Hepatocyte (in vitro differentiated cells): ENCODE measurements around the gene RIMBP2. TPM values are rescaled to one million over a fixed set of nuclear protein-coding genes. Genes with fewer than 3 reads are reported as not detected.
A peak's percentile ranks its signal among the peaks of the same experiment; 100 is the strongest.

Experiments
- DNase-seq: peaks from one replicate; pipeline ENCODE4 v3.0.0-alpha.2; 2016; ENCODE audit warnings: low spot score
- H2AFZ ChIP-seq: fragments of 200-600 bp; sonication (generic); 2 replicates; pipeline ENCODE4 v1.6.0; 2016; ENCODE audit warnings: antibody characterized with exemption, mild to moderate bottlenecking
- H3K27ac ChIP-seq: fragments of 200-600 bp; sonication (generic); 2 replicates; pipeline ENCODE4 v1.5.1; 2016; ENCODE audit warnings: mild to moderate bottlenecking
- H3K27me3 ChIP-seq: fragments of 200-600 bp; sonication (generic); 2 replicates; pipeline ENCODE4 v1.6.1; 2016
- H3K36me3 ChIP-seq: fragments of 200-600 bp; sonication (generic); replicated peaks from 2 replicates; pipeline ENCODE4 v1.5.1; 2016; ENCODE audit warnings: low read depth; ENCODE audit not compliant: insufficient read depth
- H3K4me1 ChIP-seq: fragments of 200-600 bp; sonication (generic); 2 replicates; pipeline ENCODE4 v1.5.1; 2016; ENCODE audit warnings: mild to moderate bottlenecking, moderate library complexity; ENCODE audit not compliant: insufficient read depth
- H3K4me2 ChIP-seq: fragments of 200-600 bp; sonication (generic); 2 replicates; pipeline ENCODE4 v1.6.0; 2016
- H3K4me3 ChIP-seq: fragments of 200-600 bp; sonication (generic); 2 replicates; pipeline ENCODE4 v1.5.1; 2016; ENCODE audit warnings: mild to moderate bottlenecking
- H3K79me2 ChIP-seq: fragments of 200-600 bp; sonication (generic); 2 replicates; pipeline ENCODE4 v1.6.0; 2017; ENCODE audit warnings: mild to moderate bottlenecking
- H3K9me2 ChIP-seq: fragments of 200-600 bp; sonication (generic); replicated peaks from 2 replicates; pipeline ENCODE4 v1.6.0; 2017; ENCODE audit warnings: mild to moderate bottlenecking; ENCODE audit not compliant: insufficient read depth
- H3K9me3 ChIP-seq: fragments of 200-600 bp; sonication (generic); 2 replicates; pipeline ENCODE4 v1.5.1; 2016; ENCODE audit warnings: low read depth, mild to moderate bottlenecking
- H4K20me1 ChIP-seq: fragments of 200-600 bp; sonication (generic); 2 replicates; pipeline ENCODE4 v1.6.0; 2016; ENCODE audit warnings: mild to moderate bottlenecking; ENCODE audit not compliant: insufficient read depth, poor library complexity, severe bottlenecking
- CTCF ChIP-seq: fragments of 200-600 bp; sonication (generic); IDR thresholded peaks from 2 replicates; pipeline ENCODE4 v1.5.1; 2016; ENCODE audit warnings: antibody characterized with exemption, mild to moderate bottlenecking; ENCODE audit not compliant: poor library complexity
- EZH2 ChIP-seq: fragments of 200-600 bp; sonication (generic); IDR thresholded peaks from 2 replicates; pipeline ENCODE4 v1.6.1; 2016; ENCODE audit warnings: antibody characterized with exemption, mild to moderate bottlenecking, borderline replicate concordance
- EZH2phosphoT487 ChIP-seq: fragments of 200-600 bp; sonication (generic); IDR thresholded peaks from one replicate; pipeline ENCODE4 v1.6.1; 2018; ENCODE audit warnings: antibody characterized with exemption, mild to moderate bottlenecking, low read depth, moderate library complexity; ENCODE audit not compliant: unreplicated experiment, severe bottlenecking
- WGBS: methylation state at CpG from one replicate; pipeline ENCODE4 v1.1.6; 2016; ENCODE audit warnings: low lambda C conversion rate; ENCODE audit errors: missing lambda C conversion rate; 5-methylcytosine and 5-hydroxymethylcytosine counted together
- polyA plus RNA-seq: library from polyadenylated mRNA; unstranded; fragments of >200 nt; fragmentation: Nextera tagmentation; extraction: Ambion mirVana; gene quantifications from 2 replicates; pipeline ENCODE4 v1.2.1, GENCODE V29; 2016
- total RNA-seq: library from RNA; depleted of rRNA; stranded (reverse); fragments of >200 nt; gene quantifications from 2 replicates; pipeline ENCODE4 v1.2.3, GENCODE V29; 2014

The RIMBP2 gene
- total and polyA plus RNA-seq, 2 experiments from 2014 or later = 2.5 to 4.4 TPM

- H3K27ac ChIP-seq = peak overlapping the region; percentile 48
Measured at GRCh38 chr12:130555628-130556485, 160.2 kb downstream of the RIMBP2 start.

GRCh38 chr12:130555221-130555620 is 160.9 kb downstream of the RIMBP2 start:
- Histone ChIP-seq H3K27ac (peak overlapping the region; percentile 1), H3K9me2 (no peaks in the 10 kb centered on the region)
- 64% methylated on average over 5 of the region's 5 CpGs for WGBS

More at GRCh38 chr12:130555628-130556485, 160.2 kb downstream of the RIMBP2 start:
- Histone ChIP-seq H3K4me3 (no peak overlapping the region), H3K4me1 (peaks cover 22% of the 10 kb centered on the region), H3K9me3 (peaks cover 4% of the 10 kb centered on the region), H2AFZ (no peak overlapping the region), H3K27me3 (no peaks in the 10 kb centered on the region), H4K20me1 (no peaks in the 10 kb centered on the region), H3K9me2 (no peaks in the 10 kb centered on the region), H3K79me2 (no peaks in the 10 kb centered on the region), H3K36me3 (no peaks in the 10 kb centered on the region), H3K4me2 (peak overlapping the region; percentile 30)
- peak; percentile 42 for DNase-seq
- 66% methylated on average over 20 of the region's 20 CpGs for WGBS
- TF ChIP-seq CTCF (no peak), EZH2 (no peak)

GRCh38 chr12:130552483-130552996 is 163.6 kb downstream of the RIMBP2 start:
- H2AFZ ChIP-seq = no peak overlapping the region
- no peaks in the 10 kb centered on the region for H3K79me2 ChIP-seq
- H4K20me1 ChIP-seq = no peaks in the 10 kb centered on the region
- H3K27me3 ChIP-seq = no peaks in the 10 kb centered on the region
- H3K36me3 ChIP-seq = no peaks in the 10 kb centered on the region
- peaks cover 4% of the 10 kb centered on the region for H3K9me3 ChIP-seq
- 74% methylated on average over 7 of the region's 7 CpGs for WGBS
- H3K4me2 ChIP-seq = no peak overlapping the region
- H3K4me3 ChIP-seq = no peak overlapping the region
- peak; percentile 30 for DNase-seq
- peaks cover 8% of the 10 kb centered on the region for H3K4me1 ChIP-seq
- no peaks in the 10 kb centered on the region for H3K9me2 ChIP-seq
- H3K27ac ChIP-seq = no peak overlapping the region
- no peak for TF ChIP-seq CTCF
- TF ChIP-seq EZH2phosphoT487 = no peak
- no peak for TF ChIP-seq EZH2

More at GRCh38 chr12:130555221-130555620, 160.9 kb downstream of the RIMBP2 start:
- peaks cover 20% of the 10 kb centered on the region for H3K4me1 ChIP-seq
- H2AFZ ChIP-seq = no peak overlapping the region
- no peaks in the 10 kb centered on the region for H3K79me2 ChIP-seq
- no peaks in the 10 kb centered on the region for H3K36me3 ChIP-seq
- no peak for DNase-seq
- H3K9me3 ChIP-seq = peaks cover 4% of the 10 kb centered on the region
- H3K4me3 ChIP-seq = no peak overlapping the region
- TF ChIP-seq EZH2 (no peak), EZH2phosphoT487 (no peak), CTCF (no peak)
- no peaks in the 10 kb centered on the region for H3K27me3 ChIP-seq
- H4K20me1 ChIP-seq = no peaks in the 10 kb centered on the region
- no peak overlapping the region for H3K4me2 ChIP-seq
